GM18519 (cell line): ENCODE results near the gene CALCOCO1.

Experiments used
- ATAC-seq: cut with Tn5 transposase; IDR thresholded peaks from one replicate; pipeline ENCODE4 v1.9.1; 2021; ENCODE audit warnings: mild to moderate bottlenecking, moderate library complexity; ENCODE audit not compliant: unreplicated experiment, low FRiP score

Gene CALCOCO1

GRCh38 chr12:53674977-53675700, 52.1 kb downstream of the CALCOCO1 start:
- ATAC-seq, result no peak

GRCh38 chr12:53670971-53671370, 56.3 kb downstream of the CALCOCO1 start:
- no peak for ATAC-seq

GRCh38 chr12:53670308-53670707, 56.9 kb downstream of the CALCOCO1 start:
- no peak for ATAC-seq

- ATAC-seq, result no peak
These were observed 60.2 kb downstream of the CALCOCO1 start for GRCh38 chr12:53667080-53667479.

GRCh38 chr12:53664936-53665335, 62.3 kb downstream of the CALCOCO1 start:
- no peak for ATAC-seq

GRCh38 chr12:53664191-53664590, 63.1 kb downstream of the CALCOCO1 start:
- no peak for ATAC-seq

GRCh38 chr12:53660041-53660440, 67.2 kb downstream of the CALCOCO1 start:
- no peak for ATAC-seq

GRCh38 chr12:53659571-53659981, 67.7 kb downstream of the CALCOCO1 start:
- ATAC-seq, result no peak

GRCh38 chr12:53659011-53659551, 68.2 kb downstream of the CALCOCO1 start:
- ATAC-seq, result no peak
